ENCODE measurements around the gene YIPF3.
"Not testable (repeated sequence)": the region's sequence is repeated elsewhere in the genome, so short reads cannot be mapped to it uniquely, and the experiment has no call there.

Gene YIPF3

DNA sequence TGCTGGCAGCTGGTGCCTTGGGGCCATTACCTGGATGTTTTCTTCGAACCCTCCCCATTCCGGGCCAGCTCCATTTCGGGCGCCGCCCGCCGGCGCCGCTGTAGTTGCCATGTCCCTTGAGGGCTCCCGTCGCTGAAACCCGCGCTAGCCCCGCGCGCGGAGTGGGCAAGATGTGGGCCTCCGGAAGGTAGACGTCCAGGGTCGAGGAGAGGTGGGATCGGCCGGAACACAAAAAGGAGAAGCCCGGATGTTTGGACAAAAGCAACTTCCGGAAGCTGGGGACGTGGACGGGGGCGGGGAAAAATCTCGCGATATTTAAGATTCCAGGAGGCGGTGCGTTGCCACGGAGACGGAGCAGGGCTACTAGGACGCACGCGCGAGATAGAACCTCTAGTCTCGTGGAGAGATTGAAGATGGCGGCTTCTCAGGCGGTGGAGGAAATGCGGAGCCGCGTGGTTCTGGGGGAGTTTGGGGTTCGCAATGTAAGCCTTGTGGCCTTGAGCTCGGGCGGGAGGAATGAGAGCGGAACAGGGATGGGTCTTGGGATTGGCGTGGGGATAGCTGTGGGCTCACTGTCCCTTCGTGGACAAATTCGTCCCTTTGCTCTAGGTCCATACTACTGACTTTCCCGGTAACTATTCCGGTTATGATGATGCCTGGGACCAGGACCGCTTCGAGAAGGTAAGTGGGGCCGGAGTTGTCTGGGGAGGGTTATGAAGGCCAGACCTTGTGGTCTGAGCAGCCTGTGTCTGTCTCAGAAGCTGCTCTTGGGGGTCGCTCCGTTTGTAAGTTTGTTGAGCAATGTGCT, at the start of gene YIPF3, which contains the start of gene POLR1C:
YIPF3 (minus strand) TSS at position 230 of the 808 bp plus-strand sequence; CDS start at position 111, 119 bp downstream.
POLR1C (plus strand) TSS at position 393 of the 808 bp plus-strand sequence; CDS start at position 414, 21 bp downstream.
- DNase-seq: peak; percentile 97

- DNase-seq: no peak
Measured at GRCh38 chr6:43559328-43559727, 42.6 kb upstream of the YIPF3 start.

DNA sequence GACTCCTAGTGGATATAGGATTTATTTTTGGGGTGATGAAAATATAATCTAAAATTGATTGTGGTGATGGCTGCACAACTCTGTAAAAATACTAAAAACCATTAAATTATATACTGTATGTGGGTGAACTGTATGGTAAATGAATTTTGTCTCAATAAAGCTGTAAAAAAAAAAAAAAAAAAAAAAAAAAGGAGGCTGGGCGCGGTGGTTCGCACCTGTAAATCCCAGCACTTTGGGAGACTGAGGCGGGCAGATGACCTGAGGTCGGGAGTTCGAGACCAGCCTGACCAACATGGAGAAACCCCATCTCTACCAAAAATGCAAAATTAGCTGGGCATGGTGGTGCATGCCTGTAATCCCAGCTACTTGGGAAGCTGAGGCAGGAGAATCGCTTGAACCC, 40.9 kb upstream of the YIPF3 start:
- not testable (repeated sequence) for DNase-seq

DNA sequence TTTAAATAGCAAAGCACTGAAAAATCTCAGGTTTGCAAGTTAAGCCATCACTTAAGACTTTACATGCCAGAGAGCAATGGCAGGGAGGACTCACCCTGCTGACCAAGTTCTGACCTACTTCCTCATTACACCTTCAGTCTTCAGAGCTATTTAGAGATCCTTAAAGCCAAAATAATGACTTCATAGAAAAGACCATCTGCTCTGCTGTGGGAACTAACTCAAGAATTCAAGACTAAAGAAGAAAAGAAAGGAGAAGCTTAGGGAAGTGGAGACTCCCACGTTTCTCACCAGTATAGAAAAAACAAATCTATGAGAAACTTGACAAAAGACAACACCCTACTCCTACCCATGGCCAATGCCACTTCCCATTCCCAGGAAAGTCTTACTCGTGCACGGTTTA, 30.5 kb upstream of the YIPF3 start:
- no peak for DNase-seq

GRCh38 chr6:43544461-43544860, 27.7 kb upstream of the YIPF3 start:
- DNase-seq: no peak

- DNase-seq: no peak
Measured at GRCh38 chr6:43541774-43542471, 25.2 kb upstream of the YIPF3 start.

GRCh38 chr6:43540507-43540906, 23.8 kb upstream of the YIPF3 start:
- no peak for DNase-seq

DNA sequence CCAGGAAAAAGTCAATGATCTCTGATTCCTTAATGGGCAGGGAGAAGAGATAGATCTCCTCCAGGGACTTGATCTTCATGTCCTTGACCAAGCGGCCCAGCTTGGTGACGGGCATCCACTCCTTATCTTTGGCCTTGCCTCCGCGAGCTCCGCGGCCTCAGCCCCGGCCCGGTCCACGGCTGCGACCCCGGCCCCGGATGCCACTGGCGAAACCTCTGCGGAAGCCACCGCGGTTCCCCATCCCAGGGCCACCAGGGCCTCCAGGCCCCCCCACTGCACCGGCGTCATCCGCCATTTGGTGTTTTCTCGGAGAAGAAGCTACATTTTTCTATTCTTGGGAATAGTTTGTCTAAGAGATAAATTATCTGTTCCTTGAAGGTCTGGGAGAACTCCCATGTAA, 22.7 kb upstream of the YIPF3 start:
- DNase-seq: not testable (repeated sequence)

DNA sequence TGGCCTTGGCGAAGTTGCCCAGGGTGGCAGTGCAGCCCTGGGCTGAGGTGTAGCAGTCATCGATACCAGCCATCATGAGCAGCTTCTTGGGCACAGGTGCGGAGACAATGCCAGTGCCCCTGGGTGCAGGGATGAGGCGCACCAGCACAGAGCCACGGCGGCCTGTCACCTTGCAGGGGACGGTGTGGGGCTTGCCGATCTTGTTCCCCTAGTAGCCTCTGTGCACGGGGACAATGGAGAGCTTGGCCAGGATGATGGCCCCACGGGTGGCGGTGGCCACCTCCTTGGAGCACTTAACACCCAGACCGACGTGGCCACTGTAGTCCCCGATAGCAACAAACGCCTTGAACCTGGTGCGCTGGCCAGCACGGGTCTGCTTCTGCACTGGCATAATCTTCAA, 22.3 kb upstream of the YIPF3 start:
- not testable (repeated sequence) for DNase-seq

DNA sequence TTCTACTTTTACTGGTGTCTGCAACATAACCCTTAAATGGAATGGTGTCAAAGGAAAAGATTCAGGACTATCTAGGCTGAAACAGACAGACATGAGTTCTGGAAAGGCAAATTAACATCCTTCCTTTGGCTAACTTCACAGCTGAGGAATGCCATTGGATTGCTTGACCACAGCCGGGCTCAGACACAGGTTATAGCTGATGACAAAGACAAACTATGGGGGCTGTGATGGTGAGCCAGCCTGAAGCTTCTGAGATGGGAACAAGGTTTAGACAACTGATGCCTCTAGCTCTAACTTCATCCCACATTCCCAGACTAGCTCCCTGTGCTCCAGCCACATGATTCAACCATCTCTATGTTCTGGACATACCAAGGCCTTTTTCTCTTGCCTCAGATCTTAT, 15.5 kb upstream of the YIPF3 start:
- DNase-seq: no peak

DNA sequence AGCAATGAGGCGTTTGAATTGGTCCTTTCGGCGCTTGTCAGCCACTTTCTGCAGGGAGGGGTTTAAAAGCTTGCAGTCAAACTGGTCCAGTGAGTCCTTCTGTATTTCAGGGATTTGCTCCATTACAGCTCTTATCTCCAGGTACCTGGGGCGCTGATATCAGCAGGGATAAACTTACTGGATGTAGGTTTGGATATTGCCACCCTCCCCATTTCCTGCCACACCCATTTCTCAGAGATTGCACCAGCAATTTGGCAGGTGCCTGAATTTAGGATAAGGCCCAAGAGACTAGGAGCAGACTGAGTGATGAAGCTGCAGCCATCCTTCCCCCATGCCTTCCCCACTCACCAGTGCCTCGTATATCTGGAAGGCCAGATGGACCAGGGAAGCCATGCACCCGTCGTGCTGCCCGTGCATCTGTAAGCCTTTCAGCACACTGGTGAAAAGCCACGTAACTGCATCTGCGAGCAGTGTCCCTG, 7.8 kb upstream of the YIPF3 start:
- DNase-seq: no peak

DNA sequence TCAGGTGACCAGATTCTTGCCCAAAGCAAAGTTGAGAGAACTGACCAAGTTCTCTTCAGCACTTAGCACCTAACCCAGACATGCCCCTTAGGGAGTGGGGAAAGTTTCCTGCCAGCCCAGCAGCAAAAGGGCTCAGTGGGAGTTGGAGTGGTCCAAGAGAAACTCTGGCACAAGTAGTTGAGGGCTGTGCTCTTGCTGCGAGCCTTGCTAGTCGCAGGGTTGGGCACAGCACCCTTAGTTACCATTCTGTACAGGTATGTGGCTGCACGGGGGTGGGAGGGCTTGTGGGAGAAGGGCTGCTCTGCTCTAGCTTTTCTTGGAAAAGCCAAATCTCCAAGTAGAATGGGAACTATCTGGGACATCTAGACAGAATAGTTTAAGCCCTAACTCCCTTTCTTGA, 6.6 kb upstream of the YIPF3 start:
- DNase-seq: no peak

DNA sequence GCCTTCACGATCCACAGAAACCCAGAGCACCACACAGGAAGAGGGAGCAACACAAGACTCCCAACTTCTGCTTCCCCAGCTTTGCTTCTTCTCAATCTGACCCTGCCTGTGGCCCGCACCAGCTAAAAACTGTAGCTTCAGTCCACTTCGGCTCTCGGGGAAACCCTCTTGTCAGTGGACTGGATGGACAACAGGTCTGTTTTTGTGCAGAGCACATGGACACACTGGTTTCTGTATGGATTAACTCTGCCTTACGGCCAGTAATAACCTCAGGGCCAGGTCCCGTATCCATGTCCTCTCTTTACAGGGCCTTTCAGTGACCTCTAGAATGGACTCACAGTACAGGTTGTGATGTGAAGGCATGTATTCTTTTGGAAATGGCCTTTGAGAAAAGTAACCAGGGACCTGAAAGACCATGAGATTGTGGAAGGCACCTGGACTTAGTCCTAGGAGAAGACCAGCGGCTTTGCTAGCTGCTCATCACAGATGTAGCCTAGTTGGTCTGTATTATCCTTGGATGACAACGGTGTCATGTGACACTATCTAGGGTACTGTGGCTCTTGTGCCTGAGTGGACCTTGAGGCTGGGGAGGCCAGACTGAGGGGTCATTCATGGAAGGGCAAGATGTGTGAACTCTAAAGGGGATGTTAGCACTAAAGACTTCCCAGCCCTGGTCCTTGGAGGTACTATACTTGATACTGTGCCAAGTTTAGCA, 6.0 kb upstream of the YIPF3 start:
- DNase-seq: no peak

GRCh38 chr6:43521836-43522235, 5.1 kb upstream of the YIPF3 start:
- no peak for DNase-seq

DNA sequence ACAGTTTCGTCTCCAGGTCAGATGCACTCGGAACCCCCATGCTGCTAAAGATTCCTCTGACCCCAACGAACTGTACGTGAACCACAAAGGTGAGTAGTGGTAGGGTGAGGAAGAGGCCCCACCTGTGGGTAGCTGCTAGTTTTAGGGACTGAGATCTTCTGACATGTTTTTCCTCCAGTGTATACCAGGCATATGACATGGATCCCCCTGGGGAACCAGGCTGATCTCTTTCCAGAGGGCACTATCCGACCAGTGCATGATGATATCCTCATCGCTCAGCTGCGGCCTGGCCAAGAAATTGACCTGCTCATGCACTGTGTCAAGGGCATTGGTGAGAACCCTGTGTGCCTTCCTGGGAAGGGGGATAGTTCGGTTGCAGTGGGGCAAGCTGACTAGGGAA, 3.4 kb upstream of the YIPF3 start:
- no peak for DNase-seq

DNA sequence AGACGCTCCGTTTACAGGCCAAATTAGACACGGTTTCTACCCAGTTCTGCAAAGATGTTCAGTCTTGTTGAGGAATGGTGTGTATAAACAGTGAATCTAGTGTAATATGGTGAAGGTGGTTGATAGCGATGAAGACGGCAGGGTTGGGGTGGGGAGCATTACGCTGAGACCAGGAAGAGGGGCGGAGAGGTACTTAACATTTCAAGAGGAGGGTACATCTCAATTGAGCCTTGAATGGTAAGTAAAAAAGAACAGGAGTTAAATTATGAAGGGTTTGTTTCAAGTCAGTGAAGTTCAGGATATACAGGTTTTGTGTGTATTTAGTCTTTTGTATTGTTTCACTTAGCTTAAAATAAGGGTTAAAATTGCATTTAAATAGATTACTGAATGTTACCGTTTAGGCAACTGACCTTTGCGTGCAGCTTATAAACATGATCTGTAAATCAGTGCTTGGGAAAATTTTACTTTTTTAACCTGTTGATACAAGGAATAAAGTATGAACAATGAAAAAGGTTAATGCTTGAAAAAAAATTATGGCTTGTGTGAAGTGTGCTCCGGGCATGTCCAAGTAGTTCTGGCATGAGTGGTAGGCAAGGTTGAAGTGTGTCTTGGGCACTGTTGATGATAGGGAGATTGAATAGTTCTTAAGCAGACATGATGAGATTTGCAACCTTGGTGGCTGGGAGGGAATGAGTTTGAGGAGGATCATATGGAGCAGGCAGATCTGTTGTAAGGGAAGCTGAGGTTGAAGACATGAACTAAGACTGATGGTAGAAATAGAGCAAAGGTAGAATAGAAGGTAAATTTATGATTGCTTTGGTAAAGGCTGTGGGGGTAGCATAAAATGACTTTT, 1.0 kb upstream of the YIPF3 start:
- DNase-seq: no peak

DNA sequence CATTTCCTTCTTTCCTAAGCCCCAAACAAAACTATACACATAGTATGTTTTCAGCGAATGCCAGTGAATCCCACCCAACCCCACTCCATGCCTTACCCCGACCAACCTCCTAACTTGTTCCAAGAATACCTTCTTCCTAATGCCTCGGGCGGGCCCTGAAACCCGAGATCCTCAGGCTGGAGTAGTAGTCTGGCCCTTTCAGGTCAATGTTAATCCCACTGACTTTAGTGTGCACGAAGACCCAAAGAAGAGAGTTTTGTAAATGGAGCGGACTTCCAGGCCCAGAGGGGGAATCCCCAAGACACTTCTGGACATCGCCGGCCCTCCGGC, 394 bp downstream of the YIPF3 start:
- DNase-seq: no peak

GRCh38 chr6:43515808-43516207, 918 bp downstream of the YIPF3 start:
- no peak for DNase-seq

DNA sequence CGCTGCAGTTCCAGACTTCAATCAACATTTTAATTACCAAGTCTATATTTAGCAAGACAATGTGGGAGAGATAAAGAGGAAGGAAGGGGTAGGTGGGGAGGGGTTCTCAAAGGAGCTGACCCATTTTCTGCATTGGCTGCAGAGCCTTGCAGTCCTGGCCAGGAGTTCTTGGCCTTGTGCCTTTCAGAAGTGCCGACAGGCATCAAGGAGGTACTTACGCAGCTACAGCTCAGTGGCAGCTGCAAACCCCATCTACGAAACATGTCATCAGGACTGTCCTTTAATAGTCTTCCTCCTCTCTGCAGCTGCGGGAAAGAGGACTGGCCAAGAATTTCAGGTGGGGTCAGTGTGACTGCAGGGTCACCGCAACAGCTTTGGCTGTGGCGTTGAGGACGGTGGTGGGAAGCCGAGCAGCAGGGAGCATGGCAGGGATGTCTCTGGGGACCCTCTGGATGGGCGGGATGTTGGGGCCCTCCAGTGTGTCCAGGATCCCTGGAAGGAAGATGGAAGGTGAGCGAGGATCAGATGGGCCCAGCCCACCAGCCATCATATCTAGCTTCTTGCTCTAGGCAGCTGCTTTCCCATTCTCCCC, 4.8 kb downstream of the YIPF3 start:
- DNase-seq: no peak

GRCh38 chr6:43510827-43511163, 5.9 kb downstream of the YIPF3 start:
- DNase-seq: no peak

DNA sequence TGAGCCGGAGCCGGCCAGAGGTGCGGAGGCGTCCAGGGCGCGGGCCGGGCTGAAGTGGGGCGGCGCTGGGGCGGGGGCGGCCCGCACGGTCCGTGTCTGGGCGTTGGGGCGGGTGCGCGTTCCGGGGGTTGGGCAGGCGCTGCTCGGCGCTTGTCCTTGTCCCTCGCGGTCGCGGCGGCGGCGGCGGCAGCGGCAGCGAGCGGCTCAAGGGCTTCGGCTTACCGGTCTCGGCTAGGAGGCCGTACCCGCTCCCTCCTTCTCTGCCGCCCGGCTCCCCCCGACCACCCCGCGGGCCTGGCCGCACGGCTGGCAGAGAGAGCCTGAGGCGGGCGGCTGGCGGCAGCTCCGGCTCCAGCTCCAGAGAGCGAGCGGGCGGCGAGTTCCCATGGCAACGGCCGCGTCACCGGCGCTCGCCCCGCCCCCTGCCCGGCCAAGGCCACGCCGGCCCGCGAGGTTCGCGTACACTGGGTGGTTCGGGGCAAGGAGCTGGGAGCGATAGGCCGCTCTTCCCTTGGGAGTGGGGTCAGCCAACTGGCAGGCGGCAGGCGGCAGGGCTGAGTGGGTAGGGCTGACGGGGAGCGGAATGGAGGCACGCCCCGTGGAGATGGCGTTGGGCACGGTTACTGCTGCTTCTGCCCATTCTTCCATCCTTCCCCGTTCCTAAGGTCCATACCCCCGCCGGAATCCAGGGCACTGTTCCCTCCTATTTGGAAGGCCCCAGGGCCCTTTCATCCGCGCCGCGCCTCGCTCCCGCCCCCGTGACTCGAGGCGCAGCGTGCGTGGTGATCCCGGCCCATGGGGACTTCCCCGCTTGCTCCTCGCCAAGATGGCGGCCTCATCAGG, 6.5 kb downstream of the YIPF3 start, which contains the start of gene LRRC73:
LRRC73 (minus strand) TSS at position 363 of the 843 bp plus-strand sequence. CDS start 561 bp downstream, outside the sequence.
- peak; percentile 70 for DNase-seq

Data from fibroblast of skin of right quadriceps (primary cell).